GM12801 (cell line): ENCODE measurements around the gene CASKIN1.

ENCODE experiments used
- CTCF ChIP-seq: IDR thresholded peaks from one replicate; pipeline ENCODE4 v1.5.1; 2011; ENCODE audit warnings: control low read depth; ENCODE audit not compliant: insufficient read length; ENCODE audit errors: extremely low read depth

Gene CASKIN1

GRCh38 chr16:2209258-2210008 lies 13.0 kb upstream of the CASKIN1 start:
- TF ChIP-seq CTCF, result no peak

GRCh38 chr16:2208772-2209171 lies 12.4 kb upstream of the CASKIN1 start:
- no peak for TF ChIP-seq CTCF

- no peak for TF ChIP-seq CTCF
Measured at GRCh38 chr16:2208308-2208707, 11.9 kb upstream of the CASKIN1 start.

GRCh38 chr16:2207872-2208271 lies 11.5 kb upstream of the CASKIN1 start:
- TF ChIP-seq CTCF, result no peak

GRCh38 chr16:2206780-2207433 lies 10.5 kb upstream of the CASKIN1 start:
- TF ChIP-seq CTCF, result no peak

- no peak for TF ChIP-seq CTCF
Measured at GRCh38 chr16:2206420-2206779, 10.0 kb upstream of the CASKIN1 start.

- no peak for TF ChIP-seq CTCF
Measured at GRCh38 chr16:2205967-2206313, 9.5 kb upstream of the CASKIN1 start.
